ENCODE measurements around the gene SNX5. TPM values are rescaled to one million over a fixed set of nuclear protein-coding genes. Genes with fewer than 3 reads are reported as not detected.

Gene SNX5
- total and polyA plus RNA-seq, 9 of the 15 experiments (the other 6 are each of a cell fraction or from before 2014, with no cell fraction given): 53.5 to 276 (median 160) TPM

DNA sequence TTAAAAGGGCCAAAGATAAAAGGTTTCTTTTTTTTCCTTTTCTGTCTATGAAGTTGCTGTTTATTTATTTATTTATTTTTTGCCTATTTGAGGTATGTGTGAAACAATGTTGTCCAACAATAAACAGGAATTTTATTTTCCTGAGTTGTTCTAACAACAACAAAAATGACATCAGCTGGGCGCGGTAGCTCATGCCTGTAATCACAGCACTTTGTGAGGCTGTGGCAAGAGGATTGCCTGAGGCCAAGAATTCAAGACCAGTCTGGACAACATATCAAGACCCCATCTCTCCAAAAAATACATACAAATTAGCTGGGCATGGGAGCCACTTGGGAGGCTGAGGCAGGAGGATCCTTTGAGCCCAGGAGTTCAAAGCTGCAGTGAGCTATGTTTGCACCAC lies 44.3 kb upstream of the SNX5 start:
- no peak overlapping the region for H2AFZ ChIP-seq (ENCODE audit: low read depth, low read length)
- H3K4me2 ChIP-seq (ENCODE audit: insufficient read depth, low read length): no peak overlapping the region
- H3K4me3 ChIP-seq: no peak overlapping the region
- DNase-seq (ENCODE audit: extremely low read depth in 1 of 4, low spot score in 3 of 4) (no peak), FAIRE-seq (no peak), ATAC-seq (no peak)
- WGBS (ENCODE audit: insufficient coverage, low coverage, missing lambda C conversion rate): 13% methylated on average over 2 of the region's 2 CpGs
- ChIA-PET POLR2A (no interaction called here), CTCF (ENCODE audit: low intra/inter-chr PET ratio) (no interaction called here)
- no peaks in the 10 kb centered on the region for H3K27me3 ChIP-seq (ENCODE audit: control insufficient read depth in 2 of 2, insufficient read depth in 2 of 2, low read length in 2 of 2)
- no peak overlapping the region for H3K9ac ChIP-seq (ENCODE audit: insufficient read depth in 1 of 2, low read depth in 2 of 2, low read length in 2 of 2)
- no peaks in the 10 kb centered on the region for H3K9me1 ChIP-seq (ENCODE audit: control insufficient read depth, insufficient read depth, low read length)
- in situ Hi-C loops (cut with MboI) (no loop called here), intact Hi-C loops (cut with micrococcal nuclease) (loop anchor here (10.0 kb wide), 1 partner anchor 262 kb away; no protein-coding TSS in a partner anchor)
- BruUV-seq (replicated peaks): no TSS peak
- no peaks in the 10 kb centered on the region for H3K79me2 ChIP-seq (ENCODE audit: control insufficient read depth, insufficient read depth, low read length)
- H3K4me1 ChIP-seq (replicated peaks in 1 of 2; ENCODE audit: control insufficient read depth in 2 of 2, insufficient read depth in 2 of 2, low read length in 2 of 2): peaks cover 0 to 4% of the 10 kb centered on the region in 2 experiments; a peak in 1 of 5 replicates
- no peaks in the 10 kb centered on the region for H4K20me1 ChIP-seq (replicated peaks; ENCODE audit: control insufficient read depth, insufficient read depth, low read length)
- TF ChIP-seq ASH1L (IDR thresholded peaks at IDR 0.05; ENCODE audit: borderline replicate concordance, low read depth, partially characterized antibody): no peak
- no peak for TF ChIP-seq RBM25 (IDR thresholded peaks at IDR 0.05; ENCODE audit: low read depth, low read length, severe bottlenecking)
- TF ChIP-seq, protein P1, sequence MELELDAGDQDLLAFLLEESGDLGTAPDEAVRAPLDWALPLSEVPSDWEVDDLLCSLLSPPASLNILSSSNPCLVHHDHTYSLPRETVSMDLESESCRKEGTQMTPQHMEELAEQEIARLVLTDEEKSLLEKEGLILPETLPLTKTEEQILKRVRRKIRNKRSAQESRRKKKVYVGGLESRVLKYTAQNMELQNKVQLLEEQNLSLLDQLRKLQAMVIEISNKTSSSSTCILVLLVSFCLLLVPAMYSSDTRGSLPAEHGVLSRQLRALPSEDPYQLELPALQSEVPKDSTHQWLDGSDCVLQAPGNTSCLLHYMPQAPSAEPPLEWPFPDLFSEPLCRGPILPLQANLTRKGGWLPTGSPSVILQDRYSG (tag; conservative IDR thresholded peaks at IDR 0.05; ENCODE audit: low read depth): no peak
- TF ChIP-seq HDAC2 (IDR thresholded peaks at IDR 0.05): no peak
- no peak for TF ChIP-seq MCM7 (IDR thresholded peaks at IDR 0.05)
- TF ChIP-seq NR3C1 (CRISPR knock-in tag; IDR thresholded peaks at IDR 0.05): no peak
- no peak for TF ChIP-seq ZC3H8 (IDR thresholded peaks at IDR 0.05)
- no peak overlapping the region for H3K27ac ChIP-seq (ENCODE audit: extremely low read depth, low read depth, low read length)
- no peaks in the 10 kb centered on the region for H3K36me3 ChIP-seq (ENCODE audit: control insufficient read depth, insufficient read depth, low read length)
- no peaks in the 10 kb centered on the region for H3K9me3 ChIP-seq (replicated peaks; ENCODE audit: control insufficient read depth, insufficient read depth, low read depth, low read length)

Measured in K562 (cell line).